Measurements from ENCODE around the gene WDR90. TPM values are rescaled to one million over a fixed set of nuclear protein-coding genes. Genes with fewer than 3 reads are reported as not detected.

The WDR90 gene
- total and polyA plus RNA-seq, 2 of the 13 experiments (the other 11 are each of a cell fraction or from before 2014, with no cell fraction given), result 14.9 to 28.9 TPM

DNA sequence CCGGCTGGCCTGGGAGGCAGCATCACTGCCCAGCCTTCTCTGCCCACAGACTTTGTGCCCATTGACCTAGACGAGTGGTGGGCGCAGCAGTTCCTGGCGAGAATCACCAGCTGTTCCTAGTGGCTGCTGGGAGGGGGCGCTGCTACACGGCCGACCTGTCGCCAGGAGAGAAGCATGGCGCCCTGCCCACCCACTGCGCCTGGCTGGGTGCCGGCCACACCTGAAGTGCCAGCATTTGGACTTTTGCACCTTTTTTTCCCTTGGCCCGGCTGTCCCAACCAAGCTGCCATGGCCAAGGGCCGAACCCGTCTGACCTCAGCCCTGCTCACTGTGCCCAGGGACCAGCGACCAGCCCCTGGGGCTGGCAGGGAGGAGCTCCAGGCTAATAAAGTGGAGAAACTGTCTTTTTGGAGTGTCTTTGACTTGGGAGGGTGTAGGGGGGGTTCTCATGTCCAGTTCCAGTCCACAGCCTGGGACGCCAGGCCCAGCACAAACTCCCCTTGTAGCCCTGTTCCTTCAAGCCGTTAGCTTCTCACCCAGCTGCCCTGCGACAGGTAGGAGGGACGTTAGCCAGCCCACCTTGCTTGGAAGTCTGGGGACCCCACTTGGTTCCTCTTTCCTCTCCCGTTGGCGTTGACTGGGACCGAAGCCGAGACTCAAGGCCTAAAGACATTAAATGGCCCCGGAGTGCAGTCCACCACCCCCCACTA is 939 bp upstream of the WDR90 start (continued):
- TF ChIP-seq NONO (IDR thresholded peaks at IDR 0.05) (no peak), NONO (CRISPR knock-in tag; conservative IDR thresholded peaks at IDR 0.05) (peak; percentile 44; the same call in 1 of the 2 replicates), PRDM4 (CRISPR knock-in tag; IDR thresholded peaks at IDR 0.05; ENCODE audit: borderline replicate concordance) (no peak), RXRA (CRISPR knock-in tag; IDR thresholded peaks at IDR 0.05) (0 out of 2 replicates have a peak, but pooled peaks have one; percentile 33), ZBTB33 (CRISPR knock-in tag; IDR thresholded peaks at IDR 0.05) (peak; percentile 84; the same call in 1 of the 2 replicates), SYNCRIP (IDR thresholded peaks at IDR 0.05; ENCODE audit: insufficient read depth, low read depth, low read length) (no peak), DNMT3B (CRISPR knock-in tag; conservative IDR thresholded peaks at IDR 0.05) (0 out of 2 replicates have a peak, but pooled peaks have one; percentile 35), HHEX (CRISPR knock-in tag; IDR thresholded peaks at IDR 0.05) (no peak), REL (CRISPR knock-in tag; conservative IDR thresholded peaks at IDR 0.05) (no peak), ZNF530 (CRISPR knock-in tag; IDR thresholded peaks at IDR 0.05; ENCODE audit: low read depth) (no peak), ZNF468 (CRISPR knock-in tag; IDR thresholded peaks at IDR 0.05) (no peak), ATF3 (CRISPR knock-in tag; IDR thresholded peaks at IDR 0.05) (no peak), ZNF841 (CRISPR knock-in tag; IDR thresholded peaks at IDR 0.05; ENCODE audit: borderline replicate concordance) (no peak), FOSL2 (CRISPR knock-in tag; IDR thresholded peaks at IDR 0.05) (no peak; the same call in 1 of the 2 replicates), ZNF124 (CRISPR knock-in tag; IDR thresholded peaks at IDR 0.05) (no peak), DRAP1 (CRISPR knock-in tag; IDR thresholded peaks at IDR 0.05) (0 out of 2 replicates have a peak, but pooled peaks have one; percentile 35), CAMTA2 (CRISPR knock-in tag; IDR thresholded peaks at IDR 0.05; ENCODE audit: borderline replicate concordance) (no peak), BRF2 (CRISPR knock-in tag; IDR thresholded peaks at IDR 0.05) (no peak), ZSCAN12 (CRISPR knock-in tag; IDR thresholded peaks at IDR 0.05) (no peak), ZNF3 (CRISPR knock-in tag; IDR thresholded peaks at IDR 0.05) (no peak)
- TF ChIP-seq, protein P1, sequence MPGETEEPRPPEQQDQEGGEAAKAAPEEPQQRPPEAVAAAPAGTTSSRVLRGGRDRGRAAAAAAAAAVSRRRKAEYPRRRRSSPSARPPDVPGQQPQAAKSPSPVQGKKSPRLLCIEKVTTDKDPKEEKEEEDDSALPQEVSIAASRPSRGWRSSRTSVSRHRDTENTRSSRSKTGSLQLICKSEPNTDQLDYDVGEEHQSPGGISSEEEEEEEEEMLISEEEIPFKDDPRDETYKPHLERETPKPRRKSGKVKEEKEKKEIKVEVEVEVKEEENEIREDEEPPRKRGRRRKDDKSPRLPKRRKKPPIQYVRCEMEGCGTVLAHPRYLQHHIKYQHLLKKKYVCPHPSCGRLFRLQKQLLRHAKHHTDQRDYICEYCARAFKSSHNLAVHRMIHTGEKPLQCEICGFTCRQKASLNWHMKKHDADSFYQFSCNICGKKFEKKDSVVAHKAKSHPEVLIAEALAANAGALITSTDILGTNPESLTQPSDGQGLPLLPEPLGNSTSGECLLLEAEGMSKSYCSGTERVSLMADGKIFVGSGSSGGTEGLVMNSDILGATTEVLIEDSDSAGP (CRISPR knock-in tag; IDR thresholded peaks at IDR 0.05; ENCODE audit: borderline replicate concordance), result no peak; the same call in 1 of the 2 replicates
